Measurements from ENCODE around the gene NEDD4L. TPM values are rescaled to one million over a fixed set of nuclear protein-coding genes. Genes with fewer than 3 reads are reported as not detected.
"Not testable (repeated sequence)": the region's sequence is repeated elsewhere in the genome, so short reads cannot be mapped to it uniquely, and the experiment has no call there.

The NEDD4L gene
- polyA plus RNA-seq, 6 donors from 2014 or later, result 3.2 to 5.8 (median 3.5) TPM

DNA sequence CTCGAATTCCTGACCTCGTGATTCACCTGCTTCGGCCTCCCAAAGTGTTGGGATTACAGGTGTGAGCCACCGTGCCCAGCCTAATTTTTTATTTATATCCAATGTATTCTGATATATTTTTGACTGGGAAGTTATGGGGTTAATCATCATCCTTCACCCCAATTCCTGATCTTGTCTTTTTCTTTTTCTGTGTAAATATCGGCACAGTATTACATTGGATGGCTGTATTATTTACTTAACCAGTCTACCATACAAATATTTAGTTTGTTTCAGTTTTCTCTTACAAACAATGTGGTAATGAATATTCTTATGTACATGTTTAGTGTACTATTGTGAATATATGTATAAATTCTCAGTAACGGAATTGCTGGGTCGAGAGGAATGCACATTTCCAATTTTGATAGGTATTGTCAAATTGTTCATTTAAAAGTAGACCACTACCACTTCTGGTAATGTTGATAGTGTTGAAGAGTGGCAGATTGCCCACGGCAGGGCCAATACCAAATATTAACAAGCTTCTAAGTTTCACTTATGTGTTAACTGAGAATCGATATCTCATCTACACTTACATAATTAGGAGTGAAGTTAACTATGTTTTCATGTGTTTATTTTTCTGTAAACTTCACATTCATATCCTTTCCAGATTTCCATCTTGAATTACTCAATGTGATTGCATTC lies 388.2 kb downstream of the NEDD4L start:
- ATAC-seq (ENCODE audit: low read depth in 2 of 2) (no peak), DNase-seq (no peak)
- Mint-ChIP-seq H3K27ac (no peak overlapping the region), H3K4me3 (no peak overlapping the region), H3K27me3 (no peaks in the 10 kb centered on the region), H3K36me3 (no peaks in the 10 kb centered on the region), H3K9me3 (peaks cover 0 to 2% (median 0%) of the 10 kb centered on the region in 7 donors), H3K4me1 (no peaks in the 10 kb centered on the region)

DNA sequence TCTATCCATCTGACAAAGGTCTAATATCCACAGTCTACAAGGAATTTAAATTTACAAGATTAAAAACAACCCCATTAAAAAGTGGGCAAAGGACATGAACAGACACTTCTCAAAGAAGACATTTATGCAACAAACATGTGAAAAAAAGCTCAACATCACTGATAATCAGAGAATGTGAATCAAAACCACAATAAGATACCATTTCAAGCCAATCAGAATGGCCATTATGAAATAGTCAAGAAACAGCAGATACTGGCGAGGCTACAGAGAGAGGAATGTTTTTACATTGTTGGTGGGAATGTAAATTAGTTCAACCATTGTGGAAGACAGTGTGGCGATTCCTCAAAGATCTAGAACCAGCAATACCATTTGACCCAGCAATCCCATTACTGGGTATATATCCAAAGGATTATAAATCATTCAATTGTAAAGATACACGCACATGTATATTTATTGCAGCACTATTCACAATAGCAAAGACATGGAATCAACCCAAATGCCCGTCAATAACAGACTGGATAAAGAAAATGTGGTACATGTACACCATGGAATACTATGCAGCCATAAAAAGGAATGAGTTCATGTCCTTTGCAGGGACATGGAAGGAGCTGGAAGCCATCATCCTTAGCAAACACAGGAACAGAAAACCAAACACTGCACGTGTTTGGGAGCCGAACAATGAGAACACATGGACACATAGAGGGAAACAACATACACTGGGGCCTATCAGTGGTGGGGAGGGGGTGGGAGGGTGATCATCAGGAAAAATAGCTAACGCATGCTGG lies 391.4 kb downstream of the NEDD4L start:
- not testable (repeated sequence) for ATAC-seq (ENCODE audit: low read depth in 2 of 2); H3K9me3 Mint-ChIP-seq; H3K36me3 Mint-ChIP-seq; DNase-seq; H3K27me3 Mint-ChIP-seq
- peaks cover 13 to 17% (median 14%) of the 10 kb centered on the region in 3 donors for H3K4me1 Mint-ChIP-seq
- H3K27ac Mint-ChIP-seq, result peak overlapping the region in 1 of 6 donors; percentile 68
- peak overlapping the region in 1 of 8 donors; percentile 4 for H3K4me3 Mint-ChIP-seq

DNA sequence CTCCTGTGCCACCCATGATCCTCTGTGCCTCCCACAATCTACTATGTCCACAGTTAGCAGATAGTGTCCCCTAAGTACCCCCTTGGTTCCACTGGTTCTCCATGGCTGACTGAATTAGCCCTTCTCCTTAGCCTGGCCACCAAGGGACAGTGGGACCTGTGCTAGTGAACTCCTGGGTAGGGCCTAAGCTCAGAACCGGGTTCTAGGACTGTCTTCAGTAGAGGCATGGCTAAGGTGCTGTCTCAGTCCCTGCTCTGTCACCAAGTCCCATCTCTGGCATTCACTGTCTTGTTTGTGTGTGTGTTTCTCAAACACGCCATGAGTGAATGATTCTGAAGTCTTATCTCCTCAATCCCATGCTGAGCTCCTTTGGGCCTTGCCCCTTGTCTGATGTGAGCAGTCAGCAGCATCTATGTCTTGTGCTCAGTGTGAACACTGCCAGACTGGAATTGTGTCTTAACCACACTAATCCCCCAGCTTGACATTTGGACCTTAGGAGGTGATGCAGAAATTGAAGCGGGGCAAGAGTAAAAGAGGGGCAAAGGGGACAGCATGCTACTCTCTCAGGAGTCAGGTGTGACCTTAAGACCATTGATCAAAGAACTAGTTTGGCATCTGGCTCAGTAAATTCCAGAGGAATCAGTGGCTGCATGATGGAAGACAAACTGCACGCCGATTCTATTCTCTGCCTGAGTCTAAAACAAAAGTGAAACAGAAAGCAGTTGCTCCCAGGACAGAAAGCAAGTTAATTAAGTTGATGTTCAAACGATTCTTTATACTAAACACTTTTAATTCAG lies 394.3 kb downstream of the NEDD4L start:
- no peaks in the 10 kb centered on the region for H3K36me3 Mint-ChIP-seq
- DNase-seq (no peak), ATAC-seq (ENCODE audit: low read depth in 2 of 2) (peak; percentile 21 to 36)
- H3K9me3 Mint-ChIP-seq, result peaks cover 0 to 2% (median 0%) of the 10 kb centered on the region in 7 donors
- H3K27ac Mint-ChIP-seq, result peak overlapping the region in 5 of 6 donors; percentile 4 to 83 (median 19)
- no peaks in the 10 kb centered on the region for H3K27me3 Mint-ChIP-seq
- H3K4me1 Mint-ChIP-seq, result peaks cover 13 to 17% (median 14%) of the 10 kb centered on the region in 3 donors
- H3K4me3 Mint-ChIP-seq, result peak overlapping the region; percentile 39 to 89 (median 83)

DNA sequence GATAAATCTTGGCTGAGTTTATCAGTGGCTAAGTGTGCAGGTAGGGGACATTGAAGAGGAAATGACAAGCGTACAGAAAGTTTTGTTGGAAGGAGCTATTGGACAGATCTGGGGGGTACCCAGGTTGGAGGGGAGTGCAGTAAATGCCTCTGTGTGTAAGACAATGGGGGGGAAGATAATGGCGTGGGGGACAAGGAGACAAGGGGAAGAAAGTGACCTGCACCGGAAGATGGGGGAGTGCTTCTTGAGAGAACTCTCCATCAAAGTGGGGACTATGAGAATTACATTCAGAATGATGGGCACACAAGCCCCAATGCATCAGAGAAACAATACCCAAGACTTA lies 394.9 kb downstream of the NEDD4L start:
- ATAC-seq (ENCODE audit: low read depth in 2 of 2), result peak; percentile 21 to 40
- Mint-ChIP-seq H3K4me3 (peak overlapping the region; percentile 39 to 89 (median 83)), H3K36me3 (no peaks in the 10 kb centered on the region), H3K9me3 (peaks cover 0 to 2% (median 0%) of the 10 kb centered on the region in 7 donors), H3K27ac (peak overlapping the region in 5 of 6 donors; percentile 4 to 69 (median 19)), H3K27me3 (no peaks in the 10 kb centered on the region), H3K4me1 (peaks cover 13 to 17% (median 14%) of the 10 kb centered on the region in 3 donors)
- DNase-seq, result no peak

DNA sequence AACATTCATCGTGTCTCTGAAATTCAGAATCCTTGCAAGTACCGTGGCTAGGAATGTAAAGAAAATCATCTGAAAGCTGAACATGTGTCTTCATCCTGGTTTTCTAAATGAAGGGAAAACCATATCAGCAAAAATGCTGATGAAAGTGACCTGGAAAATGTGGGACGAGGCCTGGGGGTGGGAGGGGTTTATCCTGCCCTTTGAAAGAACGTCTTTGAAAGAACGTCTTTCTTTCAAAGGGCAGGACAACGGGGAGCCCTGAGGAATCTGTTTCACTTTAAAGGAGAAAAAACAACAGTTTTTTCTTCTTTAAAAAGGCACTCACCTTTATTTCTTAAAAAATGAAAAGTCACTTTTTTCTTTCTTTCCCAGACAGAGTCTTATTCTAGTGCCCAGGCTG lies 399.6 kb downstream of the NEDD4L start:
- H3K4me1 Mint-ChIP-seq, result peaks cover 5 to 8% (median 6%) of the 10 kb centered on the region in 3 donors
- ATAC-seq (ENCODE audit: low read depth in 2 of 2) (no peak), DNase-seq (no peak)
- H3K4me3 Mint-ChIP-seq, result no peak overlapping the region
- no peaks in the 10 kb centered on the region for H3K36me3 Mint-ChIP-seq
- H3K27ac Mint-ChIP-seq, result no peak overlapping the region
- no peaks in the 10 kb centered on the region for H3K27me3 Mint-ChIP-seq
- no peaks in the 10 kb centered on the region for H3K9me3 Mint-ChIP-seq

DNA sequence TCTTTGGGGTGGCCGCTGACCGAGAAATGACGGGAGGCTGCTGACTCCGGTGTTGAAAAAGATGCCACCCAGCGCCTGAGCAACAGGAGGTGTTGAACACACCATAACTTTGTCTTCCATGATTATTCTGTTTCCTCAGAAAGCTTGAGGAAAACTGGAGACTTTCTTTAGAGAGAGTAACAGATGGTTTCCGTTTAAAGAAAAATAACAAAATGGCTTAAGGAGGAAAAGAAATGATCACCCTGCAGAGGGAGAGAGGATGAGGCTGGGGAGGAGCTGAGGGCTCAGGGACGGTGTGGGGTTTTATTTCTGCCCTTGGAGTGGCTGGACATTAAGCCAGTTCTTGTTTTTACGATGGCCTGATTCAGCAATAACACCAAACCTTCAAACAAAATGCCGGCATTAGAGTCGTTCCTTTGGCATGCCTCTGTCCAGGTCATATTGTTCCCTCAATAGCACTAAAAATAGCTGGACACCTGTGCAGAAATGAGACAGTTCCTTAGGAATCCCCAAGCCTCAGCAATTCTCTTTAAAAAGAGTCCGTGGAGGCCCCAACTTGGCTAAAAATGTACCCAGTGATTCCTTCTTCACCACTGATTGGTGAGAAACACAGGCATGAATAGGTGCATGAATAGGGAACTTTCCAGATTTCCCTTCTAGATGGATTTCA lies 402.5 kb downstream of the NEDD4L start:
- ATAC-seq (ENCODE audit: low read depth in 2 of 2) (no peak), DNase-seq (no peak)
- no peaks in the 10 kb centered on the region for H3K36me3 Mint-ChIP-seq
- H3K9me3 Mint-ChIP-seq, result no peaks in the 10 kb centered on the region
- H3K4me1 Mint-ChIP-seq, result no peaks in the 10 kb centered on the region
- no peak overlapping the region for H3K4me3 Mint-ChIP-seq
- no peak overlapping the region for H3K27ac Mint-ChIP-seq
- peaks cover 0 to 7% (median 0%) of the 10 kb centered on the region in 3 donors for H3K27me3 Mint-ChIP-seq

DNA sequence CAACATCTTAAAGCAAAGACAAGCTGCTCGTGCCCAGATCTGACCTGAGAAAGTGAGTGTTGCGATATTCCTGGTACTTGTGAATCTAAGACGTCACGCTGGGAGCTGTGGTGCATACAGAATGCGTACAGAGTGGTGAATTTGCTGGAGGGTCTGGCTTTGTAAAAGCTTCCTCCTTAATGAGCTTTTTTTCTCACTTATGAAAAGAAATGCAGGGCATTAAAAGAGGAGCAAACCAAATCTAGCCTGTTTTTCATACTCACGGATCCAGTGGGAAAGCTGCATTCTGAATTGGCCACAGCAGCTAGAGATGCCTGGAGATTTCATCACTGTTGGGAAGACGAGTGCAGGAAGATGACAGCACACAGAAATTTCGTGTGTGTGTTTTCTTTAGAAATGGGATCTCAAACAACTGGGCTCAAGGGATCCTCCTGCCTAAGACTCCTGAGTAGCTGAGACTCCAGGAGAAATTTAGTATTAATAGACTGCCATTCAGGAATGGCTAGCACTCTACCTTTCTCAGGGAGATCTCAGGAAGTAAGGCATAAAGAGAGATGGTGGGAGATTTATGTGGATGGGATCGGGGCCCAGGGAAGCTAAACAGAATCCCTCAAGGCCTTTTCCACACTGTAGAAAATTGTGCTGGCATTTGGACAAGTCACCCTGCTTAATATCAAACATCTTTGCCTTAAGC lies 403.5 kb downstream of the NEDD4L start:
- ATAC-seq (ENCODE audit: low read depth in 2 of 2), result no peak
- Mint-ChIP-seq H3K27me3 (peaks cover 0 to 8% (median 0%) of the 10 kb centered on the region in 3 donors), H3K4me1 (no peaks in the 10 kb centered on the region), H3K36me3 (no peaks in the 10 kb centered on the region), H3K4me3 (no peak overlapping the region), H3K27ac (peak overlapping the region in 1 of 6 donors; percentile 47), H3K9me3 (no peaks in the 10 kb centered on the region)
- no peak for DNase-seq

DNA sequence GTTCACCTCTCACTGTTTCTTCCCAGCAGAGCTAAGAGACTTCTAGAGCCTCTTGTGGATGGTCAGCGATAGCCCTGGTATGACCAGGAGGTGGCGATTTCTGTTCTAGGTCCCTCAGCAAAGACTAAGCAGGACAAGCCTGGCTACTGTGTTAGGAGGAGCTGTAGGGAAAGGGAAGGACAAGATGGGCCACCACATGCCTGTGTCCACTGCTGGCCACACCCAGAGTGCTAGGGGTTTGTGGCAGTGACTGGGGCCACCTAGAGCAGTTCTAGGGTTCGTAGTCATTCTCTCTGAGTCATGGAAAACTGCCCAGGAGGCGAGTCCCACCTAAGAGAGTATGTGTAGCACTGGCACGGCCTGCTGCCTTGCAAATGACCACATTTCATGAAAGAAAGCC lies 405.4 kb downstream of the NEDD4L start:
- Mint-ChIP-seq H3K4me1 (no peaks in the 10 kb centered on the region), H3K27me3 (peaks cover 4 to 10% (median 9%) of the 10 kb centered on the region in 3 donors), H3K36me3 (no peaks in the 10 kb centered on the region), H3K4me3 (no peak overlapping the region), H3K27ac (no peak overlapping the region), H3K9me3 (no peaks in the 10 kb centered on the region)
- ATAC-seq (ENCODE audit: low read depth in 2 of 2), result no peak
- DNase-seq, result no peak

Other genes with a start within 250 kb of the NEDD4L start
- 1 to 10 TPM in 1 of 6 donors, under 1 TPM in 4, not detected in 1; 0.04 to 1.1 (median 0.37) TPM for gene ATP8B1, start 240.9 kb upstream of the NEDD4L start, polyA plus RNA-seq (ENCODE audit: low read depth in 6 of 6)

Measured in naive B cell (primary cell).